ENCODE results near the gene ACSS3.
"Not testable (repeated sequence)": the region's sequence is repeated elsewhere in the genome, so short reads cannot be mapped to it uniquely, and the experiment has no call there.

Gene ACSS3

DNA sequence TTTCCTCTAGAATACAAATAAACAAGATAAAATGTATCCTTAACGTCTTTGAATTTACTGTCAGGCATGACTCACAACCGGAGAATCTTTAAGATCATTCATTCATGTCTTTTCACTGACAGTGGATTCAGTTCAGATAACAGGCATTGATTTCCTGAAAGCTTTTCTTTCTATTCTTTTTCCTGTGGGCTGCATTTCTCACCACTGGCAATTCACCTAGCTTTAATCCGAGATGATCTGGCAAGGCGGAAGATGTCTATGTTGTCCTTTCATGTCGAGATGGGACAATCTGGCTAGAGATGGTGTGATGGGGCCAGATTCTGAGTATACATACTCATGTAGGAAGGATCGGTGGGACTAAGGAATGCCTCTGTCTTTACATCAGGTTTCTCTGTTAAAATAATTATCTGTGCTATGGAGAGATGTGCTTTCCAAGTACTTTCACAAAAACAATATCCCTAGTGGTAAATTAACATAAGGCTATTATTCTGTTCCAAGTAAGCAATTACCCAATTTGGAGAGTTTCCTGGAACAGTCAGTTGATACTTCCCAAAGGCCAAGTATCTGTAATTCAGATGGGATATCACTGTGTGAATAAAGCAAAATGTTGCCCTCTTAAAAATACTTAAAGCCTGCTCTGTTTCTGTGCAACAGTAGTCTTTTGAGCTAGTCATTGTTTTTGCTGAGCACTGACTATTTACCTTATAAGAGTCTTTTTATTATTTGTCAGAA lies 17.8 kb downstream of the ACSS3 start:
- DNase-seq, result no peak

GRCh38 chr12:81105687-81106086 lies 27.8 kb downstream of the ACSS3 start:
- DNase-seq, result no peak

DNA sequence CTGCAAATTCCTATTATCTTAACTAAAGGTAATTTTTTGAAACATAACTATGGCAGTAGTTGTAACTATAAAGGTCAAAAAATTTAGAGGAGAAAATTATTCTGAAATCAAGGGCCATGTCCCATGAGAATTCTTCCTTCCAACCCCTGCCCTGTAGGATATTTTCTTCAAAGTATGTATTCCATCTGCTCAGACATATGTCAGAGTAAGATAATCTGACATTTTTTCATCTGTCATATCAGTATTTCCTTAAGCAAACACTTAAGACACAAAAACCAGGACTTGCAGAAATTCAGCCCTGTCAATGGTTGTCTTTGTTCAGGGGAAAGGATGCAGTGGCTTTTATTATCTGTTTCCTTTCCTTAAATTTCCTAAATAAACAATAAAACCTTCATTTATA lies 36.3 kb downstream of the ACSS3 start:
- no peak for DNase-seq

DNA sequence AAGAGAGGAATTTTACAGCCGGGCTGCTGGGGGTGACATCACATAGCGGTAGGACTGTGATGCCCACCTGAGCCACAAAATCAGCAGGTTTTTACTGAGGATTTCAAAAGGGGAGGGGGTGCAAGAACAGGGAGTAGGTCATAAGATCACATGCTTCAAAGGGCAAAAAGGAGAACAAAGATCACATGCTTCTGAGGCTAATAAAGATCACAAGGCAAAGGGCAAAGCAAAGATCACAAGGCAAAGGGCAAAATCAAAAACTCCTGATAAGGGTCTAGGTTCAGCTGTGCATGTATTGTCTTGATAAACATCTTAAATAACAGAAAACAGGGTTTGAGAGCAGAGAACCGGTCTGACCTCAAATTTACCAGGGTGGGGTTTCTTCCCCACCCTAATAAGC lies 41.2 kb downstream of the ACSS3 start:
- DNase-seq, result not testable (repeated sequence)

DNA sequence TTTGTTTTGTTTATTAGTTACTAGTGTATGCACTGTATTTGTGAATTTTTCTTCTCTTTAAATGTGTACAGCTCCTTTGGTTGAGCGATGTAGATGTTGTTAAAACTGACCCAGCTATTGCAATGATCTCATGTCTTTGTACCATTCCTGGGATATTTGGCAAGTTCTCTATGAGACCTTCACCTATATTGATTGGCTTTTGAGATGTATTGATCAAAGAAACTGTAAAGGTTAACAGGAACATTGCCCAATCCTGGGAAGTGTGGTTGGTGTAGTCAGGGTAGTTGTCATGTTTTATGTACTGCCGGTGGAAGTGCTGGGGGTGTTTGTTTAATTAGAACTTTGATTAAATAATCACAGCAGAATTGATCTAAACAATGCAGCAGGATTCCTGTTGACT lies 43.1 kb downstream of the ACSS3 start:
- DNase-seq, result no peak

DNA sequence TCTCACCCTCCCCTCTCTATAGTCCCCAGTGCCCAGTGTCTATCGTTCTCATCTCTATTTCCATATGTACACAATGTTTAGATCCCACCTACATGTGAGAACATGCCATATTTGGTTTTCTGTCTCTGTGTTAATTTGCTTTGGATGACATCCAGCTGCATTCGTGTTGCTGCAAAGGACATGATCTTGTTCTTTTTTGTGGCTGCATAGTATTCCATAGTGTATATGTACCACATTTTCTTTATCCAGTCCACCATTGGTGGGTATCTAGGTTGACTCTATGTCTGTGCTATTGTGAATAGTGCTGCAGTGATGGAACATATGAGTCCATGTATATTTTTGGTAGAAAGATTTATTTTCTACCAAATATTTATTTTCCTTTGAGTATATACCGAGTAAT lies 45.7 kb downstream of the ACSS3 start:
- no peak for DNase-seq

- DNase-seq, result no peak
Measured at GRCh38 chr12:81125691-81126090, 47.8 kb downstream of the ACSS3 start.

- DNase-seq, result no peak
Measured at GRCh38 chr12:81128930-81129554, 51.2 kb downstream of the ACSS3 start.

DNA sequence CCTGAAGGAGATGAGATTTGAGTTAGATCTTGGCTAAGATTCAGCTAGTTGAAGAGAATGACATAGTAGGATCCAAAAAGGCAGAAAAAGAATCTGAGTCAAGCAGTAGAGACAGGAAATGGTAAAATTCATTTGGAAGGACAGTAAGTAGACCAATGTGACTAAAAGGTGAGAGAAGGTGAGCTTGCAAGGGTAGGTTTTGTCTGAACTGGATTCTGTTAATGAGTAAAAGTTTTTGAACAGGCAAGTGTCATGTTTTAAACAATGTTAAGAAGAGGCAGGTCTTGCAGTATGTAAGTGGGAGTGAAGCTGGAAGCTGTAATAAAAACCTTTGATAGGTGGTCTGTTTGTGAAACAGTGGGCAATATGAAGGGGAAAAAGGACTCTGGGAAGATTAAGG lies 58.6 kb downstream of the ACSS3 start:
- no peak for DNase-seq

- no peak for DNase-seq
Measured at GRCh38 chr12:81137801-81138200, 59.9 kb downstream of the ACSS3 start.

- DNase-seq, result no peak
Measured at GRCh38 chr12:81141217-81141616, 63.3 kb downstream of the ACSS3 start.

- no peak for DNase-seq
Measured at GRCh38 chr12:81143057-81143456, 65.2 kb downstream of the ACSS3 start.

GRCh38 chr12:81146228-81147225 lies 68.6 kb downstream of the ACSS3 start:
- DNase-seq, result no peak

GRCh38 chr12:81147292-81147919 lies 69.5 kb downstream of the ACSS3 start:
- no peak for DNase-seq

DNA sequence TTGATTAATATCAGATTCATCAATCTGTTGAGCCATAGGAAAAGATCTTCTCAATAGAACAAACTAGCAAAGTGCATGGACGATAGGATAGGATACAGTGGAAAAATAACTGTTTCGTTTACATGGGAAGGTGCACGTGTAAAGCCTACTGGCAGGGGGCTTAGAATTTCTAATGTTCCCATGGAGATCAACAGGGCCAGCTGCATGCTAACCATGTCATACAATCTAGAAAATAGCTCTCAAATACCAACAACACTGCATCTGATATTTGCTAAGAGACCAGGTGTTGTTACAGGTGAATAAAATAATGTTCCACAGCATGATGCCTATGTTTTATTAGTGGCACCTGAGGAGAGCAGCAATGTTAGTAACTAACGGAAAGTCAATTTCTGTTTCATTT lies 72.5 kb downstream of the ACSS3 start:
- no peak for DNase-seq

DNA sequence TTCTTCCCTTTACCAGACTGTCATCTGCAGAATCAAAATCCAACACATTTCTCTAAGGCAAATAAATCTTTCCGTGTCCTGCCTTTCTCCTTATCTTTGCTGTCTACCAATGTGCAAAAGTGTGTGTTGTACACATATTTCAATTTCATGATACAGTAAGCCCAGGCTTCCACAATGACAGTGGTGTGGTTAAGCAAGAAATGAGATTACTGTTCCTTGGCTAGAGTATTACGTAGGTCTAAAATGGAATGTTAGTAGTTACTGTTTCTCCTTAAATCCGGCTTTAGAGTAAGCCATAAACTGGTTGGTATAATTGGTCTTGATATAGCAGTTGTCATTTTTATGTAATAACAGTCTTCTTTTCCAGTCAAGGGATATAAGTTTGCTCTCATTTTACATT lies 82.0 kb downstream of the ACSS3 start:
- DNase-seq, result no peak

DNA sequence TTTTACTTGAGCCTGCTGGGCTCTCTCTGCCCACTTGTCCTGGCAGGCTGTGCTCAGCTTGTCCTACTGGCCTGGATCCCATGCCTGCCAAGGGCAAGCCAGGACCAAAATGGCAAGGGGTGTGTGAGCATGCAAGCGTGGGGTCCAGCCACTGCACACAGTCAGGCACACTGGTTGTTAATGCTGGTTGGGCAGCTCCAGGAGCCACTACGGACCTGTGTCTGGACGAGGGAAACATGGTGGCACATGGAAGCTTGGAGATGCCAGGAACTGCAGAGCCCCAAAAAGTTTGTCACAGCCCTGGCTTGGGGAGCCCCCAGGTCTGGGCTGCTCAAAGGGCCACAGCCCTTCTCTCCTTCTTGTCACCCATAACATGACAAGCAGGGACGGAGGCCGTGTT lies 83.8 kb downstream of the ACSS3 start:
- DNase-seq, result no peak

- DNase-seq, result no peak
Measured at GRCh38 chr12:81162391-81163136, 84.7 kb downstream of the ACSS3 start.

DNA sequence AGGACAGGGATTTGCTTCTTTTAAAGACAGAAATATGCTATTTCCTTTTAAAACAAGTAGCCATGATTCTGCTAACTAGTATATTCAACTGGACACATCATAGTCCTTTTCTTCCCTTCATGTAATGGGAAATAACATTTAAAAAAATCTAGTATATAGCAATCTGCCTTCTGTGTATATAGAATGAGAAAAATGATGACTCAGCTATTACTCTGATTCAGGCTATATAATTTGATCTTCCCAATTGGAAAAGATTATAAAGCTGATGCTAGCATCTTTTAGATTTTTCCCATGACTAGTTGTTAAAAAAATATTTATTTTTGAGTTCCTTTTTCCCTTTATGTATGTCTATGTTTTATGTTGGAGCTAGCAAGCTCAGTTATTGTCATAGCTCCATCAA lies 86.9 kb downstream of the ACSS3 start:
- DNase-seq, result no peak

- DNase-seq, result no peak
Measured at GRCh38 chr12:81166790-81167189, 88.9 kb downstream of the ACSS3 start.

- DNase-seq, result no peak
Measured at GRCh38 chr12:81167694-81168093, 89.8 kb downstream of the ACSS3 start.

- DNase-seq, result no peak
Measured at GRCh38 chr12:81168445-81168844, 90.6 kb downstream of the ACSS3 start.

Data from activated CD4-positive, CD25-positive, alpha-beta regulatory T cell (primary cell).